GM06990 (cell line): ENCODE results near the gene ATPAF1.

Experiments
- DNase-seq: peaks from one replicate; pipeline ENCODE4 v3.0.0-alpha.2; 2011; ENCODE audit not compliant: insufficient read length; ENCODE audit errors: extremely low read depth
- H3K27me3 ChIP-seq: replicated peaks from 2 replicates; pipeline ENCODE4 v1.6.0; 2011; ENCODE audit warnings: low read length; ENCODE audit not compliant: control insufficient read depth, insufficient read depth
- H3K36me3 ChIP-seq: 2 replicates; pipeline ENCODE4 v1.5.1; 2011; ENCODE audit warnings: low read length; ENCODE audit not compliant: control insufficient read depth, insufficient read depth
- H3K4me3 ChIP-seq: replicated peaks from 2 replicates; pipeline ENCODE4 v1.5.1; 2011; ENCODE audit warnings: low read depth, mild to moderate bottlenecking, control low read depth, low read length
- TF ChIP-seq, protein P1 (sequence below): IDR thresholded peaks from 2 replicates; pipeline ENCODE4 v1.5.1; 2011; ENCODE audit warnings: low read length, control low read depth, mild to moderate bottlenecking, inconsistent platforms; ENCODE audit not compliant: insufficient read depth, poor library complexity, severe bottlenecking

The ATPAF1 gene

GRCh38 chr1:46691997-46692790, 24.0 kb upstream of the ATPAF1 start:
- Histone ChIP-seq H3K4me3 (no peak overlapping the region), H3K27me3 (no peaks in the 10 kb centered on the region), H3K36me3 (peaks cover 23% of the 10 kb centered on the region)
- DNase-seq: no peak
- TF ChIP-seq, protein P1, sequence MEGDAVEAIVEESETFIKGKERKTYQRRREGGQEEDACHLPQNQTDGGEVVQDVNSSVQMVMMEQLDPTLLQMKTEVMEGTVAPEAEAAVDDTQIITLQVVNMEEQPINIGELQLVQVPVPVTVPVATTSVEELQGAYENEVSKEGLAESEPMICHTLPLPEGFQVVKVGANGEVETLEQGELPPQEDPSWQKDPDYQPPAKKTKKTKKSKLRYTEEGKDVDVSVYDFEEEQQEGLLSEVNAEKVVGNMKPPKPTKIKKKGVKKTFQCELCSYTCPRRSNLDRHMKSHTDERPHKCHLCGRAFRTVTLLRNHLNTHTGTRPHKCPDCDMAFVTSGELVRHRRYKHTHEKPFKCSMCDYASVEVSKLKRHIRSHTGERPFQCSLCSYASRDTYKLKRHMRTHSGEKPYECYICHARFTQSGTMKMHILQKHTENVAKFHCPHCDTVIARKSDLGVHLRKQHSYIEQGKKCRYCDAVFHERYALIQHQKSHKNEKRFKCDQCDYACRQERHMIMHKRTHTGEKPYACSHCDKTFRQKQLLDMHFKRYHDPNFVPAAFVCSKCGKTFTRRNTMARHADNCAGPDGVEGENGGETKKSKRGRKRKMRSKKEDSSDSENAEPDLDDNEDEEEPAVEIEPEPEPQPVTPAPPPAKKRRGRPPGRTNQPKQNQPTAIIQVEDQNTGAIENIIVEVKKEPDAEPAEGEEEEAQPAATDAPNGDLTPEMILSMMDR: no peak

DNA sequence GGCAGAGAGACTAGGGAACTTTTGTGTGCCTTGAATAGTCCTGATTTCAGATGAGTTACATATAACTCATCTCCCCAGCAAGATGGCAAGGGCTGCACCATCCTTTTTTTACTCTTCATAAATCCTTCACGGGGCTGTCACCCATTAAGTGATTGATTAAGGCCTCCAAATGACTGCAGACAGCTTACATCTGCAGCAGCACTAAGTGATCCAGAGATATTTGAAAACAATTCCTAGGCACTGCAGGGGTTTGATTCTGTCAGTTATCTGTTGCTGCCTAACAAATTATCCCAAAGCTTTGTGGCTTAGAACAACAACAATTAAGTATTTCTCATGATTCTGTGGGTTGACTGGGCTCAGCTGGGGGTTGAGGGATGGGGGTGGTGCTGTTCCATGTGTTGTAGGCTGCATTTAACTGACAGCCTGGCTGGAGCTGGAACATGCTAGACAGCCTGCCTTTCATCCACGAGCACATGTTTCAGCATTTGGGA, 22.8 kb upstream of the ATPAF1 start:
- no peaks in the 10 kb centered on the region for H3K27me3 ChIP-seq
- no peak for DNase-seq
- no peak overlapping the region for H3K4me3 ChIP-seq
- TF ChIP-seq, protein P1: no peak
- peaks cover 27% of the 10 kb centered on the region for H3K36me3 ChIP-seq

DNA sequence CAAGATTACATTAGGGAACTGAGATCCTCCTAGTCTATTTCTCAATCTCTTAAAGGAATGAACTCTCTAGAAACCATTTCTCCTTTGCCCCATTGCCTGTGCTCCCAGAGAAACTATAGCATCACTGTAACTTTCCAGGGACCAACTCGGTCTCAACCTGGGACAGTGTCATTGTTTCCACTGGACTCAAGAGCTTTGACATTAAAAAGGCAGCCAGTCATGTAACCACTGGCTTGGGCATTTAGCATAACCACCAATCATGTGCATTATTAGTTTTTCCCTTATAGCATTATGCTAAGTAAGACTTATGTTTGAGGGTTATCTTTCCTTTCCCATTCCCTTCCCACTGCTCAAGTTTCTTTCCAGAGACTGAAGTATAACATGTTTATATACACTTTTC, 21.7 kb upstream of the ATPAF1 start:
- Histone ChIP-seq H3K27me3 (no peaks in the 10 kb centered on the region), H3K36me3 (peaks cover 22% of the 10 kb centered on the region), H3K4me3 (no peak overlapping the region)
- TF ChIP-seq, protein P1: no peak
- DNase-seq: no peak

DNA sequence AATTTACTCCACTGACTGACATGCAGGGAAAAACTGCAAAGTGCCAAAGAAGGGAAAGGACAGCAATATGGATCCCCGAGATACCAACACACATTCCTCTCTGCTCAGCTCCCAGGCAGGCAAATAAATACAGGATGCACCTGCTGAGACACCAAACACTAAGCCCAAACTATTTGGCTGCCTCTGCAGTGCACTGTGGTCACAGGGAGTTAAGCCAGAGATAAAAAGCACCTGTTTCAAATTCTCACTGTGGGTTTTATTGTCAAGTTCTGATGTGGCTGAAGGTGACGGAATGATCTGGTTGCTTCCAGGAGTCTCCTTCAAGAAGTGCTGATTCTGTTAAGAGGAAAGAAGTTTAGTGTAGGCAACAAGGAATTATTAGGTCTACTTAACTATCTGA, 21.2 kb upstream of the ATPAF1 start:
- Histone ChIP-seq H3K4me3 (no peak overlapping the region), H3K27me3 (no peaks in the 10 kb centered on the region), H3K36me3 (peaks cover 25% of the 10 kb centered on the region)
- DNase-seq: no peak
- TF ChIP-seq, protein P1: no peak

DNA sequence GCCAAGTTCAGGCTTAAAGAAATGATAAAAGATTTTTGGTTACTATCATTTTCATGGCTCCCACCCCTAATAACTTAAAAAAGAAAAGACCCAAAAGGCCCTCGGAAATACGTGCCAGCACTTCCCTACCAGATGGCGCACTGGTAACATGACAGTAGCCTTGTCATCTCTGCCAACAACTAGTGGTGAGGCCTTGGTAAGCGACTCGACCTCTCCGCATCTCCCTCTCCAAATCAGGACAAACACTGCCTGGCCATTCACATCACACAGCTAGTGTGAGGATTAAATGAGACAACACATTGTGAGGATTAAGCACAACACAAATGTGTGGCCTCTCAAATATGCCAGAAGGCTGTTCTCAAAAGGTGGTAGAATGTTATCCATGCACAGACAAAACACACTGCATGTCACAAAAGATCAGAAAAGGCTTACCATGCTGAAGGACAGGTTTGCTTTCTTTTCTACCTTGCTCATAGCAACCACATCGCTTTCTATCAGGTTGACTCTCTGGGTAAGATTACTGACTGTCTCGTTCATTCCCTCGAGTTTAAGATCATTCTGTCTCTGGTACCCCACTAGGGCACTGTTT, 19.9 kb upstream of the ATPAF1 start:
- DNase-seq: no peak
- Histone ChIP-seq H3K27me3 (no peaks in the 10 kb centered on the region), H3K36me3 (peaks cover 32% of the 10 kb centered on the region), H3K4me3 (no peak overlapping the region)
- TF ChIP-seq, protein P1: no peak
